Inflammatory macrophage (primary cell): ENCODE measurements around the gene DOK7.
"Not testable (repeated sequence)": the region's sequence is repeated elsewhere in the genome, so short reads cannot be mapped to it uniquely, and the experiment has no call there.

Experiments used
- DNase-seq, 2 donors: peaks; one replicate each; pipeline ENCODE4 v3.0.0-alpha.2; 2020 to 2022

DOK7 gene

DNA sequence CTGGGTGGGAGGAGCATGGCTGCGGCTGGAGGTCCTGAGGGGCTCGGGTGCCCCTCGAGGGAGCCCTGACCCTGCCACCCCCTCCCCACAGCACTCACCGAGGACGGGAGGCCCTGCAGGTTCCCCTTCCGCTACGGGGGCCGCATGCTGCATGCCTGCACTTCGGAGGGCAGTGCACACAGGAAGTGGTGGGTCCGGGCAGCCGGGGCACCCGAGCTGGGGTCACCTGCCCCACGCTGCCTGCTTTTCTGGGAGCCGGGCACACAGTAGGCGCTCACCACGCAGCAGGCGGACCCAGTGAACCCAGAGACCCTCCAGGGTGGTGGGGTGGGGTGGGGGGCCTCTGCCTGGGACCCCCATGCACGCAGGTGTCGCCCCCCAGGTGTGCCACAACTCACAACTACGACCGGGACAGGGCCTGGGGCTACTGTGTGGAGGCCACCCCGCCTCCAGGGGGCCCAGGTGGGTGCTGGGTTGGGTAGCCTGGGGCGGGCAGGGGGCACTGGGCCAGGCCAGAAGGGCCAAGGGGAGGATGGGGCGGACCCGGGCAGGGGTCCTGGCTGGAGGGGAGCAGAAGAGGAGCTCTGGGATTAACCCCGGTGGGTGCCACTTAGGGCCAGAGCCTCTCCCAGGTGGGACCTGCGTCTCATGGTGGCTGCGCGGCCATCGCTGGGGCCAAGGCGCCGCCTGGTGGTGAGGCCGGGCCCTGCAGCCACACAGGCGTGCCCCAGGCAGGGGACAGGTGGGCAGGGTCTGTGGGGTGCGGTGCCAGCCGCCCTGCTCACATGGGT lies 20.0 kb upstream of the DOK7 start:
- peak; percentile 46 to 51 for DNase-seq

DNA sequence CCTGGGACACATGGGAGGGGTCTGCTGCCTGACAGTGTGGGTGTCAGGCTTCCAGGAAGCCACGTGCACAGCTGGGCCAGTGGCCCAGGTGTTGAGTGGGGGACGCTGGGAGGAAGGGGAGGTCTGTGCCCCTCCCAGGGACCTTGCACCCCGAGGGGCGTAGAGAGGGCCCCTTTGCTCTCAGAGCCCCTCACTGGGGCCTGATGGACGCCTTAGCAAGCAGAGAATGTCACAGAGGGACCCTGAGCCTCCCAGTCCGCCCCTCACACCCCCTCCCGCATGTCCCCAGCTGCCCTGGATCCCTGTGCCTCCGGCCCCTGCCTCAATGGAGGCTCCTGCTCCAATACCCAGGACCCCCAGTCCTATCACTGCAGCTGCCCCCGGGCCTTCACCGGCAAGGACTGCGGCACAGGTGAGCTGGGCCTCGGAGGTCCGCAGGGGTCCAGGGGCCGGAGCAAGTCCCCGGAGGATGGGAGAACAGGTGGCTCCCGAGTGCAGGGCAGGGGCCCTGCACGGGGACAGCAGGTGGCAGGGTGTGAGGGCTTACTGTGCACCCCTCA lies 19.3 kb upstream of the DOK7 start:
- DNase-seq, result no peak

DNA sequence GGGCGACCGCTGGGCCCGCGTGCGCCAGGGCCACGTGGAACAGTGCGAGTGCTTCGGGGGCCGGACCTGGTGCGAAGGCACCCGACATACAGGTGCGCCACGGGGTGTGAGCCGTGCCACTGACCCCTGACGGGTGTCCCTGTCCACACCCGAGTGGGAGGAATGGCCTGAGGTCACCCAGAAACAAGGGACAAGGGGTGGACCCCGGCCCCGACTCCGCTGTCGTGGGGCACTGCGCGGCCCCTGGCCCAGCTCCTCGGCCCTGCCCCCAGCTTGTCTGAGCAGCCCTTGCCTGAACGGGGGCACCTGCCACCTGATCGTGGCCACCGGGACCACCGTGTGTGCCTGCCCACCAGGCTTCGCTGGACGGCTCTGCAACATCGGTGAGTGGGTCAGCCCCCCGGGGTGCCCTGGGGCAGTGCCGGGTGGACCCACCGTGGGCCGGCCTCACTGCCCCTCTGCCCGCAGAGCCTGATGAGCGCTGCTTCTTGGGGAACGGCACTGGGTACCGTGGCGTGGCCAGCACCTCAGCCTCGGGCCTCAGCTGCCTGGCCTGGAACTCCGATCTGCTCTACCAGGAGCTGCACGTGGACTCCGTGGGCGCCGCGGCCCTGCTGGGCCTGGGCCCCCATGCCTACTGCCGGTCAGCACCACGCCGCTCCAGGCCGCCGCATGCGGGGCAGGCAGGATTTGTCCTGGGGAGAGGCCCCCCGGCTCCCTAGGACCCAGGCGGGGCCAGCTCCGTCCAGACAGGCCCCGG lies 18.6 kb upstream of the DOK7 start:
- DNase-seq, result no peak

DNA sequence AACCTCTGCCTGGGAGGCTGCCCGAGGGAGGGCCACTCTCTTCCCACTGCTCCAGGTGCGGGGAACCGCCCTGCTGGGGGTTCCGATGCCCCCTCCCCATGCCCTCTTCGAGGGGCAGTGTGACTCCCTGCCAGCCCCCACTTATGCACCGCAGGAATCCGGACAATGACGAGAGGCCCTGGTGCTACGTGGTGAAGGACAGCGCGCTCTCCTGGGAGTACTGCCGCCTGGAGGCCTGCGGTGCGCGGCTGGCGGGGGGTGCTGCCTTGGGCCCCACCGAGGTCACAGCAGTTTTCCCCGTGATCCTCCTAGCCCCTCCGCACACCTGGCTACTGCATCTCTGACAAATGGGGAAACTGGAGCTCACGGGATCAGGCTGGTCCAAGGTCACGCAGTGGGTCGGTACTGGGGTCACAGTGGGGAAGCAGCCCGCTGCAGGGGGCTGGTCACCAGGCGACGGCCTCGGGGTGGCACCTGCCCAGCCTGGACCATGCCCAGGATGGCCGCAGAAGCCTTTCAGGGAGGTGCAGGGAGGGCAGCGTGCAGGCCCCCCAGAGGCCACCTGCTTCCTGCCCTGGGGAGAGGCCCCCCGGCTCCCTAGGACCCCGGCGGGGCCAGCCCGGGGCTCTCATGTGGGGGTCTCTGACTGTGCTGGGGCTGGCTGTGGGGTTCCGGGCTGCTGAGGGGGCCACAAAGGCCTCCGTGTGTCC lies 17.8 kb upstream of the DOK7 start:
- DNase-seq, result no peak

DNA sequence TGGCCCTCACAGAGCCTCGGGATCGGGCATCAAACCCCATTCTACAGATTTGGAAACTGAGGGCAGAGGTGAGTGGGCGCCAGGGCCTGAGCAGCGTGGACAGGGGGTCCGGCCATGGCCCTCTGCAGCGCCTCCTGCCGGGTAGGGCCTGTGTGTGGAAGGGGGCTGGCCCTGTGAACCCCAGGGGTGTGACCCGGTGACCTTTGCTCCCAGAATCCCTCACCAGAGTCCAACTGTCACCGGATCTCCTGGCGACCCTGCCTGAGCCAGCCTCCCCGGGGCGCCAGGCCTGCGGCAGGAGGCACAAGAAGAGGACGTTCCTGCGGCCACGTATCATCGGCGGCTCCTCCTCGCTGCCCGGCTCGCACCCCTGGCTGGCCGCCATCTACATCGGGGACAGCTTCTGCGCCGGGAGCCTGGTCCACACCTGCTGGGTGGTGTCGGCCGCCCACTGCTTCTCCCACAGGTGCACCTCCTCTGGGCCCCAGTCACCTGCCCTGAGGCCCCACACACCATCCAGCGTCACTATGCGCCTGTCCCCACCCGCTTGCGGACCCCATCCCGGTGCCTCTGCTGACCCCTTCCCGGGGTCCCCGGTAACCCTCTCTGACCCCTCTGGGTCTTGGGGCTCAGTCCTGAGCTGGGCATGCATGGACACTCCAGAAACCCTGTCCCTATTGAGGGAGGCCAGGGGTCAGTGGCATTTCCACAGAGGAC lies 17.1 kb upstream of the DOK7 start:
- no peak for DNase-seq

DNA sequence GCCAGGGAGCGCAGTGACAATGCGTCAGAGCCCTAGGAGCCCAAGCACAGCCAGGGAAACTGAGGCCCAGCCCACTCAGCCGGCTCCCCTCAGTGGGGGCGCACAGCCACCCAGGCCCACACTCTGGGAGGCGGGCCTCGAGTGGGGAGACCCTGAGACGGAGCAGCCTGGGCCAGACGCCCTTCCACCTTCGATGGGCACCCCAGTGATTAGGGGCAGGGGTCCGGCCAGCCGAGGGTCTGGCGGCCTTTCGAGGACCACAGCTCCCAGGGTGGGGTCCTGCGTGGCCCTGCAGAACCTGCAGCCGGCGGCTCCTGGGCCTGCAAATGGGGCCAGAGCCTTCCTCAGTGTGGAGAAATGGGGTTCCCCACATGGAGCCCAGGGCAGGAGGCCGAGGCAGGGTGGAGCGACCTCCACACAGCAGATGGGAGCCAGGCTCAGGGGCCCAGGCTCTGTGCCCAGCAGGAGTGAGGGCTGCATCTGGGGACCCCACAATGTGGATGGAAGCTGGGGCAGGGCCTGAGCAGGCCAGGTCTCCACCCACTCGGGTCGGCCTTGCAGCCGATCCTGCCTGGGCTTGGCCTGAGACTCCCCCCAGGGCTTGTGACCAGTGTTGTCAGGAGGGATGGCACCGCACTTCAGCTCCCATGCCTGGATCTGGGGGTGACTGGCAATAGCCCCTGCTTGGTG lies 16.3 kb upstream of the DOK7 start:
- no peak for DNase-seq

DNA sequence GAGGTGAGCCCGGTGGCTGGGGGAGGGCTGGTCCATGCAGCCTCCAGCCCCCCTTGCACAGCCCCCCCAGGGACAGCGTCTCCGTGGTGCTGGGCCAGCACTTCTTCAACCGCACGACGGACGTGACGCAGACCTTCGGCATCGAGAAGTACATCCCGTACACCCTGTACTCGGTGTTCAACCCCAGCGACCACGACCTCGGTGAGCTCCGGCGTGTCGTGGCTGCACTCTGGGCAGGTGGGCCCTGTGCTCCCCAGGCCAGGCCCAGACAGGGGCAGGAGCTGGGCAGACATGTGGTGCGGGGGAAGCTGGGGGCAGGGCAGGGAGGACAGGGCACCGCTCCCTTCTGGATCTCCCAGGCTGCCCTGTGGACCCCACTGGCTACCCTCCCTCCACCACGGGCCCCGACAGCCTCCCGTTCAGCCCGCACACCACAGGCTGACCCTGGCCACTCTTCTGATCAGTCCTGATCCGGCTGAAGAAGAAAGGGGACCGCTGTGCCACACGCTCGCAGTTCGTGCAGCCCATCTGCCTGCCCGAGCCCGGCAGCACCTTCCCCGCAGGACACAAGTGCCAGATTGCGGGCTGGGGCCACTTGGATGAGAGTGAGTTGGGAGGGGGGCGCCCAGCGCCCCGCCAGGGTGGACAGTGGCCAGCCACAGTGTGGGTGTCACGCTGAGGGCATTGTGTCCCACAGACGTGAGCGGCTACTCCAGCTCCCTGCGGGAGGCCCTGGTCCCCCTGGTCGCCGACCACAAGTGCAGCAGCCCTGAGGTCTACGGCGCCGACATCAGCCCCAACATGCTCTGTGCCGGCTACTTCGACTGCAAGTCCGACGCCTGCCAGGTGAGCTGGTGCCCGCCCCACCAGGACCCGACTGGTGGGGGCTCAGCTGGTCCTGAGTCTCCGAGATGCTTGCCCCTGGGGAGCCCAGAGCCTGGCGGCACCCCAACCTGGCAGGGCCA lies 15.4 kb upstream of the DOK7 start:
- DNase-seq, result no peak

DNA sequence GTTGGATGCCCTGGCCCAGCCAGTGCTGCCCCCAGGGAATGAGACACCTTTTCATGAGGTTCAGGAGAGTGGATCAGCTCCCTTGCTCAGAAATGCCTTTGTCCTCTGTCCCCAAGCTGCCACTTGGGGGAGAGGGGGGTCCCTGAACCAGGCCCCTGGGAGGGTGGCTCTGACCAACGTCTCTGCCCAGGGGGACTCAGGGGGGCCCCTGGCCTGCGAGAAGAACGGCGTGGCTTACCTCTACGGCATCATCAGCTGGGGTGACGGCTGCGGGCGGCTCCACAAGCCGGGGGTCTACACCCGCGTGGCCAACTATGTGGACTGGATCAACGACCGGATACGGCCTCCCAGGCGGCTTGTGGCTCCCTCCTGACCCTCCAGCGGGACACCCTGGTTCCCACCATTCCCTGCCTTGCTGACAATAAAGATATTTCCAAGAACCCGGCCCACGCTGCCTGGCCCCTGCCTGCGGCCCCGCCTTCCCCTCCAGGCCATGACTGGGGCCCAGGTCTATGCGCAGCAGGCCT lies 14.0 kb upstream of the DOK7 start:
- DNase-seq, result no peak

DNA sequence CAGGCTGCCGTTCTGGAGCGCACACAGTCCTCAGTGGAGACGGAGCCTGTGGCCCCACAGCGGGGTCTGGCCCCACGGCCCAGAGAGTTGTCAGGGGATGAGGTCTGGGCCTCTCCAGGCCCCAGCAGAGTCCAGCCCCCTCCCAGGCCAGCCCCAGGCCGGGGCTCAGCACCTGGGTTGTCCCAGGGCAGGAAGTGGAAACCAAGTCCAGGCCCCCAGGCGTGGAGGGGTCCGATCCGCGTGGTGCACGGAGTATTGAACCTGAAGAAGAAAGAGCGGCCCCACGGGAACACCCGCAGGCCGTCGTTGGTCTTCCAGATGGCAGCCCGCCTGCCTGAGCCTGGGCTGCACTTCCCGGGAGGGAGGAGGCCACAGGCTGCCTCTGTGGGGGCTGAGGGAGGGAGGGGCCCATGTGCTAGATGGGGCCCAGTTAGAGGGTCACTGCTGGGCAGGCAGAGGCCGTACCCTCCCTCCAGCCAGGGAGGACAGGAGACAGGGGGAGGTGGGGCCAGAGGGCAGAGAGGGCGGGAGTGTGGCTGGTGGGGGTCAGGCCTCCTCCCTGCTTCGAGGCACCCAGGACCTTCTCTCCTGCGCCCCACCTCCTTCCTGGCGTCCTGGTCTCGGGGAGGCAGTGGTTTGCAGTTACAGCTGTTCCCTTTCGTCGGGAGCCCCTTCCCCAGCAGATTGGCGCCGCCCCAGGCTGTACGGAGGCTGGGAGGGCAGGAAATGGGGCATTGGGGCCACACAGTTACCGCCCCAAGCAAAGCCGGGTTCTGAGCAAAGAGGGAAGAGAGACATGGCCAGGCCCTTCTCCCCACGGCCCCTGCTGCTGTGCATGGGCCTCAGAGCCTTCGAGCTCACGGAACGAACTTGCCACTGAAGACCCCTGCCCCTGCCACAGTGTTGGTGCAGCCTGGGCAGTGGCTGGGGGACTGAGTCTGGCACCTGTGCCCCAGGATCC lies 13.3 kb upstream of the DOK7 start:
- DNase-seq, result no peak

DNA sequence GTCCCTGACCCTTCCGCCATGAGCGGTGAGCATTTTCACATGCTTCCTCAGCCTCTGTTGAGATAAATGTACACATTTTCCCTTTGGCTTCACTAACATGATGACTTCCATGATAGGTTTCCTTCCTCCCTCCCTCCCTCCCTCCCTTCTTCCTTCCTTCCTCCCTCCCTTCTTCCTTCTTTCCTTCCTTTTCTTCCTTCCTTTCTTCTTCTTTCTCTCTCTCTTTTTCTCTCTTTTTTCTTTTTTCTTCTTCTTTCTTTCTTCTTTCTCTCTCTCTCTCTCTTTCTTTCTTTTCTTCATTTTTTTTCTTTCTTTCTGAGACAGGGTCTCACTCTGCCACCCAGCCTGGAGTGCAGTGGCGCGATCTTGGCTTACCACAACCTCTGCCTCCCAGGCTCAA lies 12.5 kb upstream of the DOK7 start:
- DNase-seq, result no peak

DNA sequence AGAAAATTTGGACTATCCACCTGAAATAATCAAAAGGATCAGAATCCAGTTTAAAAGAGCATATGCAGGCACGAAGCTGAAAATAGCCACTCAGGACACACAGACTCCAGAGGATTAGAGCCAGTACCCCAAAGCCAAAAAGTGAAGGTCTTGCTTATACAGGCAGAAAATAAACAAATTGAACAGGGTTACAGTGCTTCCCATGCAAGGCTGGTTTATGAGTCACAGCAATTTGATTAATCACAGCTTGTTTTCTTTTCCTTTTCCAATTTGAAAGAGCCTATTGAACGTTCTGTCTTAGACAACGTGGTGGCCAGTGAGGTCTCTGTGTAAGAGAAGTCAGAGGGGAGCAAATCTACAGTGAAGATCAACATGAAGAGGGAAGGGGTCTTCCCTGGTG lies 11.2 kb upstream of the DOK7 start:
- no peak for DNase-seq

DNA sequence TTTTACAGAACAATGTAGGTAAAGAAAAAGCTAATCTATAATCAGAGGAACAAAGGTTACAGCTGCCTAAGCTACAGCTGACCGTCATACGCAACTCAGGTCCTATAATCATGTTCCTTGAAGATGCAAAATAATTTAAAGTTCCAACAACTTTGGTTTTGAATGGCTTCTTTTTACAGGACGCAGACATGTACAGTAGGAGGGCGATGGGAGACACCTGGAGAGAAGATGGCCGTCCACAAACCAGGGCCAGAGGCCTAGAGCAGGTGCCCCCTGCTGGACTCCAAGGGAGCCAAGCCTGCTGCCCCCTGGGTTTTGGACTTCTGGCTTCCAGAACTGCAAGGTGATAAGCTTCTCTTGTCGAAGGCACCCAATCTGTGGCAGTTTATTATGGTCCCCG lies 10.7 kb upstream of the DOK7 start:
- DNase-seq, result no peak

DNA sequence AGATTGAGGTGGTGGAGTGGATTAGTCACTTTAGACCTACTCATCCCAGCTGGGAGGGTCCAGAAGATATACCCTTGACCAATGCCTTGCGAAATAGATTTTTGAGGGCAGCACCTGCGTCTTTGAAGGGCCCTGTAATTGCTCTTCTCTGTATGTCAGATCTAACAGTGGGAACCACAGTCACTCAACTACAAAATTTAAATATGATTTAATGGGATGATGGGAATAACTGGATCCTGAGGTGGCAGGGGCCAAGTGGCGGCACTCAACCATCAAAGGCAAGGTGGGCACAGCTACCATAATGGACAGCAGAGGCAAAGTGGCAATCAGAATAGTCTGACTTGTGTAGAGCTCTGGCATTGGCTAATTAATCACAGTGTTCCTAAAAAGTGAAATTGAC lies 7.5 kb upstream of the DOK7 start:
- not testable (repeated sequence) for DNase-seq

DNA sequence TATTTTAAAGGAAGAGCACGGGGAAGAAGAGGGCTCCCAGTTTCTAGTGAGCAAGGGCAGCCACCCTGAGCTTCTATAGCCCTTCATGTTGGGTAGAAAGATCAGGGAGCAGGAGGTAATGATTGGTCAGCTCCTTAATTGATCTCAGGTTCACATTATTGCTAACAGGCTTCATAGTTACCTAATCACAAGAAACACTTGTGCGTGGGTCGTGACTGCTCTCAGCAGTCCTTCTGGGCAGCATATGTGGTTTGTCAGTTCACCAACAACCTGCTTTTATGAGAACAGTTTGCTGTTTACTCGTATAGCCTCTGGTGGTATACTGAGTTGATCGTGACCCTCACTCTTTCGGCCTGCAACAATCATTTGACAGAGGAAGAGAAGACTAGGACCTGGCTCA lies 4.7 kb upstream of the DOK7 start:
- DNase-seq, result no peak

DNA sequence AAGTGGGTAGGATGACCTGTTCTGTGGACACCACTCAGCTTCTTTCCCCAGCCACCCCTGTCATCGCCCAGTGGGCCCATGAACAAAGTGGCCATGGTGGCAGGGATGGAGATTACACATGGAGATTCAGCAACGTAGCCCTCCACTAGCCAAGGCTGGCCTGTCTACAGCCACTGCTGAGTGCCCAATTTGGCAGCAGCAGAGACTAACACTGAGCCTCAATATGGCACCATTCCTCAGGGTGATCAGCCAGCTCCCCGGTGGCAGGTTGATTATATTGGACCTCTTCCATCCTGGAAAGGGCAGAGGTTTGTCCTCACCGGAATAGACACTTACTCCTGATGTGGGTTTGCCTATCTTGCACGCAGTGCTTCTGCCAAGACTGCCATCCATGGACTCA lies 4.0 kb upstream of the DOK7 start:
- DNase-seq, result not testable (repeated sequence)

DNA sequence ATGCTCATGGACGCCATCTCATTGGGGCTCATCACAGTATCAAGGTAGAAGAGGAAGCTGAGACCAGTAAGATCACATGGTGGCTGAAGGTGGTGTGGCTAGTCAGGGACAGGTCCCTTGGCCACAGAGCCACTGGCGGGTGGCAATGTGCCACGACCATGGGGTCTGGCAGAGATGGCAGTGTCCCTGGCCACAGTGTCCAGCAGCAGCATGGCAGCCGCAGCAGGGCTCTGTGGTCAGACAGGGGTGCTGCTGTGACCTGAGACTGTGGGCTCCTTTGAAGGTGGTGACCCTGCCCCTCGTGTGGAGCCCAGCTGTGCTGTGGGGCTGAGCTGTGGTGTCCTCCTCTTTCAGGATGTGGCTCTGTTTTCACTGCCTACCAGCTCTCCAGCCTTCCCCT lies 2.2 kb upstream of the DOK7 start:
- no peak for DNase-seq

DNA sequence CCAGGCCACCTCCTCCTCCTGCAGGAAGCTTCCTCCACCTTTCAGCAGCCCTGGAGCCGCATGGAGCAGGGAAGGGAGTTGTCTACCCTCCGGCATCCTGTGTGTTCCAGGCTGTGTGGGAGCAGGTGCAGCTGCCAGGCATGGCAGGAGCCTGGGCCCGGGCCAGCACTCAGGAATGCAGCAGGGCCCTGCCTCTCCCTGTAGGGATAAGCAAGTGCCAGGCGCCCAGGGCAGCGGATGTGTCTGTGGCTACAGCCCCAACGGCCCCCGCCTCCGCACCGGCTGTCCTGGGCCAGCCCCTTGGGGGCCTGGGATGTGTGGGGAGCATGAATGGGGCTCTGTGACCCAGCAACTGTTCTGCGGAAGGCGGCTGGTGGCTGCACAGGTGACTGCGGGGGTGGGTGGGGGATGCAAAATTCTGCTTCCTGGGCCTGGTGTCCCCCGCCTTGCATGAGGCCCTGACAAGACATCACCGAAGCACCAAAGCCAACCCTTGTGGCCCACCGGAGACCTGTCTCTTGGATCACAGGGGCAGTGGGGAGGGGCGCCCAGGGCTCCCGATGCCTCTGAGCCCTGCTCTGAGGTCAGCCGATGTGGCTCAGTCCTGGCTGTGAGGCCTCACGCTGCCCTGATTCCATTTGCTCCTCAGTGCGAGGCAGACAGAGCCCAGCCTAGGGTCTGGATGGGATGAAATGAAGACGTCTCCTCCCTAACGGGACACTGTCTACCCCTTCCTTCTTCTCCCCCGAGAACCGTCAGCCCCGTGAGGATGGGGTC lies 1.4 kb upstream of the DOK7 start:
- DNase-seq, result no peak

DNA sequence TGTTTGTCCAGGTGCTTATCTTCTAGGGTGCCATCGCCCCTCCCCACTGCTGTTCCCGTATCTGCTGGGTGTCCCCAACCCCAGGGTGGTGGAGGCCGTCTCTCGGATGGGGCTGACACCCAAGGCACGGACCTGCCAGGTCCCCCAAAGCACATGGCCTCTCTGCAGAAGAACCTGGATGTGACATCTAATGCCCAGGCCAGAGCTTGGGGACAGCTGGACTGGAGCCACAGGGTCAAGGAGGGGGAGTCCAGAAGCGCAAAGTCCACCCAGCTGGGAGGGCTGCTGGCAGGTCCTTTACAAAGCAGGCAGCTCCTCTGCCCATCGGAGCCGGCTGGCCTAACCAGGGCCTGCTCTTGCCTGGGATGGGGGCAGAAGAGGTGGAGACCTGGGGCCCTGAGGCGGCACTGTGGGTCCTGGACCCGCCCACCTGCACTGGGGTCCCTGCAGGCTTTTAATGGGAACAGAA lies 751 bp upstream of the DOK7 start:
- no peak for DNase-seq
